Fibroblast of lung (primary cell): ENCODE measurements around the gene GRIA1. TPM values are rescaled to one million over a fixed set of nuclear protein-coding genes. Genes with fewer than 3 reads are reported as not detected.

Source experiments
- DNase-seq, 2 donors: peaks; one replicate each; pipeline versions ENCODE4 v3.0.0 to v3.0.0-alpha.2; 2010; ENCODE audit warnings: low read depth in 2 of 2
- H2AFZ ChIP-seq: 2 replicates; pipeline ENCODE4 v1.5.1; 2012; ENCODE audit warnings: low read length, control low read depth, inconsistent platforms
- H3K27ac ChIP-seq: 2 replicates; pipeline ENCODE4 v1.5.1; 2011; ENCODE audit warnings: low read length, control low read depth; ENCODE audit not compliant: insufficient read depth
- H3K27me3 ChIP-seq: 2 replicates; pipeline ENCODE4 v1.5.1; 2011; ENCODE audit warnings: mild to moderate bottlenecking, low read length; ENCODE audit not compliant: control insufficient read depth, insufficient read depth
- H3K36me3 ChIP-seq: 2 replicates; pipeline ENCODE4 v1.5.1; 2011; ENCODE audit warnings: low read length; ENCODE audit not compliant: control insufficient read depth, insufficient read depth
- H3K4me1 ChIP-seq: 2 replicates; pipeline ENCODE4 v1.5.1; 2011; ENCODE audit warnings: low read length; ENCODE audit not compliant: control insufficient read depth, insufficient read depth; ENCODE audit errors: extremely low read depth
- H3K4me2 ChIP-seq: 2 replicates; pipeline ENCODE4 v1.5.1; 2011; ENCODE audit warnings: low read length, control low read depth; ENCODE audit not compliant: insufficient read depth; ENCODE audit errors: extremely low read depth
- H3K4me3 ChIP-seq, 4 experiments: fragments of 200-600 bp in 1 of 4; sonication (generic) in 1 of 4; replicated peaks in 1 of 4; 2 replicates each; pipeline ENCODE4 v1.5.1; 2011 to 2016; ENCODE audit warnings: low read length in 4 of 4, low read depth in 3 of 4, mild to moderate bottlenecking in 3 of 4, control low read depth in 2 of 4, inconsistent platforms in 1 of 4, mixed read lengths in 1 of 4; ENCODE audit not compliant: insufficient read depth in 1 of 4; ENCODE audit errors: control extremely low read depth in 1 of 4
- H3K79me2 ChIP-seq: 2 replicates; pipeline ENCODE4 v1.5.1; 2012; ENCODE audit warnings: mild to moderate bottlenecking, low read length, inconsistent platforms; ENCODE audit not compliant: control insufficient read depth, insufficient read depth
- H3K9ac ChIP-seq: 2 replicates; pipeline ENCODE4 v1.5.1; 2011; ENCODE audit warnings: mild to moderate bottlenecking, low read length, control low read depth; ENCODE audit not compliant: insufficient read depth
- H3K9me3 ChIP-seq: 2 replicates; pipeline ENCODE4 v1.5.1; 2012; ENCODE audit warnings: low read depth, low read length; ENCODE audit not compliant: control insufficient read depth, insufficient read depth
- H4K20me1 ChIP-seq: 2 replicates; pipeline ENCODE4 v1.5.1; 2011; ENCODE audit warnings: low read length; ENCODE audit not compliant: control insufficient read depth, insufficient read depth; ENCODE audit errors: extremely low read depth
- CTCF ChIP-seq, 2 donors: IDR thresholded peaks in 1 of 2; conservative IDR thresholded peaks in 1 of 2; 1 replicate in 1 of 2; 2 replicates in 1 of 2; pipeline ENCODE4 v1.5.1; 2011 to 2012; ENCODE audit warnings: low read length in 2 of 2, control low read depth in 1 of 2, inconsistent platforms in 1 of 2, low read depth in 1 of 2, mild to moderate bottlenecking in 1 of 2
- EZH2 ChIP-seq: IDR thresholded peaks from 2 replicates; pipeline ENCODE4 v1.5.1; 2012; ENCODE audit warnings: low read length, control low read depth, mild to moderate bottlenecking; ENCODE audit errors: missing control alignments
- polyA plus RNA-seq, 2 donors: library from polyadenylated mRNA; depleted of rRNA in 1 of 2; stranded (reverse) in 1 of 2; unstranded in 1 of 2; fragments of >200 nt; gene quantifications; 2 replicates each; pipeline ENCODE4 v1.2.1, GENCODE V29; 2011 to 2012; ENCODE audit warnings: missing spikeins in 1 of 2
- total RNA-seq: library from RNA; depleted of rRNA; stranded (reverse); fragments of >200 nt; gene quantifications from 2 replicates; pipeline ENCODE4 v1.2.1, GENCODE V29; 2014

GRIA1 gene
- total and polyA plus RNA-seq, 2 donors (not counting 1 experiment from before 2014, with no cell fraction given) = 2.0 to 4.5 TPM

GRCh38 chr5:153629027-153629895 lies 138.8 kb downstream of the GRIA1 start:
- Histone ChIP-seq H3K4me2 (peak overlapping the region; percentile 66), H3K4me1 (peaks cover 11% of the 10 kb centered on the region), H3K9ac (no peak overlapping the region), H3K27ac (peak overlapping the region; percentile 76), H3K36me3 (no peaks in the 10 kb centered on the region), H3K9me3 (no peaks in the 10 kb centered on the region), H2AFZ (peak overlapping the region; percentile 74), H3K27me3 (no peaks in the 10 kb centered on the region), H4K20me1 (no peaks in the 10 kb centered on the region), H3K4me3 (no peak overlapping the region), H3K79me2 (no peaks in the 10 kb centered on the region)
- TF ChIP-seq EZH2 = no peak
- peak; percentile 47 to 64 for TF ChIP-seq CTCF (conservative IDR thresholded peaks at IDR 0.05 in 1 of 2, IDR thresholded peaks at IDR 0.05 in 1 of 2; ENCODE audit: low read depth in 1 of 2, low read length in 2 of 2)
- DNase-seq = peak; percentile 97

- Histone ChIP-seq H3K9ac (no peak overlapping the region), H3K9me3 (no peaks in the 10 kb centered on the region), H3K27ac (no peak overlapping the region), H3K27me3 (no peaks in the 10 kb centered on the region), H4K20me1 (no peaks in the 10 kb centered on the region), H3K4me2 (no peak overlapping the region), H3K4me1 (peaks cover 11% of the 10 kb centered on the region), H3K36me3 (no peaks in the 10 kb centered on the region), H3K4me3 (no peak overlapping the region), H2AFZ (no peak overlapping the region), H3K79me2 (no peaks in the 10 kb centered on the region)
- no peak for TF ChIP-seq EZH2
- TF ChIP-seq CTCF (conservative IDR thresholded peaks at IDR 0.05 in 1 of 2, IDR thresholded peaks at IDR 0.05 in 1 of 2; ENCODE audit: low read depth in 1 of 2, low read length in 2 of 2) = no peak
- DNase-seq = no peak
These were observed 140.1 kb downstream of the GRIA1 start for GRCh38 chr5:153630546-153630945.

GRCh38 chr5:153632748-153633290 lies 142.3 kb downstream of the GRIA1 start:
- H3K9ac ChIP-seq = no peak overlapping the region
- H3K4me2 ChIP-seq = no peak overlapping the region
- H3K4me3 ChIP-seq = no peak overlapping the region
- H4K20me1 ChIP-seq = no peaks in the 10 kb centered on the region
- H3K9me3 ChIP-seq = no peaks in the 10 kb centered on the region
- H3K27ac ChIP-seq = no peak overlapping the region
- TF ChIP-seq CTCF (conservative IDR thresholded peaks at IDR 0.05 in 1 of 2, IDR thresholded peaks at IDR 0.05 in 1 of 2; ENCODE audit: low read depth in 1 of 2, low read length in 2 of 2) (no peak), EZH2 (no peak)
- H3K79me2 ChIP-seq = no peaks in the 10 kb centered on the region
- peaks cover 11% of the 10 kb centered on the region for H3K4me1 ChIP-seq
- no peaks in the 10 kb centered on the region for H3K27me3 ChIP-seq
- no peak for DNase-seq
- H2AFZ ChIP-seq = no peak overlapping the region
- no peaks in the 10 kb centered on the region for H3K36me3 ChIP-seq
